NCI-H1417 treated with DMSO at 0.1 percent for 48 hours (cell line): ENCODE measurements around the gene KCNG4.

Experiments used
- DNase-seq: peaks from one replicate; lab custom pipeline; 2025; lab: John Stamatoyannopoulos, UW

KCNG4 gene, protein sequence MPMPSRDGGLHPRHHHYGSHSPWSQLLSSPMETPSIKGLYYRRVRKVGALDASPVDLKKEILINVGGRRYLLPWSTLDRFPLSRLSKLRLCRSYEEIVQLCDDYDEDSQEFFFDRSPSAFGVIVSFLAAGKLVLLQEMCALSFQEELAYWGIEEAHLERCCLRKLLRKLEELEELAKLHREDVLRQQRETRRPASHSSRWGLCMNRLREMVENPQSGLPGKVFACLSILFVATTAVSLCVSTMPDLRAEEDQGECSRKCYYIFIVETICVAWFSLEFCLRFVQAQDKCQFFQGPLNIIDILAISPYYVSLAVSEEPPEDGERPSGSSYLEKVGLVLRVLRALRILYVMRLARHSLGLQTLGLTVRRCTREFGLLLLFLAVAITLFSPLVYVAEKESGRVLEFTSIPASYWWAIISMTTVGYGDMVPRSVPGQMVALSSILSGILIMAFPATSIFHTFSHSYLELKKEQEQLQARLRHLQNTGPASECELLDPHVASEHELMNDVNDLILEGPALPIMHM

DNA sequence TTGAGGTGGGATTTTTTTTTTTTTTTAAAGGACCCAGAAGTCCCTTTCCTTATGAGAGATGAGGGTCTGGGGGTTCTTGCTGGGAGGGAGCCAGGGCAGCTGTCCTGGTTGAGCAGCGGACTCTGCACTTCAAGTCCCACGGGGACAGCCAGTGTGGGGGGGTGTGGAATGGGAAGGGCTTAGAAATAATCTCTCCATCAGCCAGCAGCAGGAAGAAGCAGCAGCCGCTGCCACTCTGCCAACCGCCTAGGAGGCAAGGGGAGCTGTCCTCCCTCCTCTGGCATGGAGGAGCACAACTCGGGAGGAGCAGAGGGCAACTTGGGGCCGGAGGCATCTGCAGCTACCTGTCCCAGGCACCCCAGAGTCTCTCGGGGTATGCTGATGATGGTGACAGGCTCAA, at the start of gene KCNG4:
Gene KCNG4, minus strand, starts transcription at position 104 of the 400 bp plus-strand sequence. CDS start 2,527 bp downstream, outside the sequence.
- DNase-seq, result no peak

GRCh38 chr16:84288902-84289301, 49.1 kb upstream of the KCNG4 start:
- DNase-seq, result no peak

DNA sequence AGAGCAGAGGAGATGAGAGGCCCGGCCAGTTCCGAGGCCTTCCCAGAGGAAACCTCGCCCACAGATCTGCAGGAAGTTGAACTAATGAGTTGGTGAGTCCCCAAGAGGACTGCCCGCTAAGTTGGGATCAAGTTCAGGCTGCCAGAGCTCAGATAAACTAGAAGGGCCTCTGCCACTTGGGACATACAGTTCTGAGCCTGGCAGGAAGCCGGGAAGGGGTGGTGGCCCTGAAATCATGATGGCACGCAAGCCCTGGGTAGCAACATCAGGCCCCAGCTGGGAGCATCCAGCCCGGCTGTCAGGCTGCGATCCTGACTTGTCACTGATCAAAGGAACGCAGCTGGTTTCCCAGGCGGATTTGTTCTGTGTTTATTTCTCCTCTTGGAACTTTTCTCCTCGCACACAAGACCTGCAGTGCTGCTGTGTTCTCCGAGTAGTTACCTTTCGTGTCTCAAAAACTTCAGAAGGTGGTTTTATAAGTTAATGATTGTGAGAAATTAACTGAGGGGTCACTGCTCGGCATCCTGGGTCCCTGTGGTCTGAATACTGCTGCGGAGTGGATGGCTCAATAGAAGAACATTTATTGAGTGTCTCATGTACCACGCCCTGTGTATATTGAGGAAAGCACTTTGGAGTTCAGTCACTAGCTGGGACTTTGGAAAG, 46.9 kb upstream of the KCNG4 start:
- DNase-seq, result no peak

GRCh38 chr16:84284154-84284722, 44.4 kb upstream of the KCNG4 start:
- no peak for DNase-seq

DNA sequence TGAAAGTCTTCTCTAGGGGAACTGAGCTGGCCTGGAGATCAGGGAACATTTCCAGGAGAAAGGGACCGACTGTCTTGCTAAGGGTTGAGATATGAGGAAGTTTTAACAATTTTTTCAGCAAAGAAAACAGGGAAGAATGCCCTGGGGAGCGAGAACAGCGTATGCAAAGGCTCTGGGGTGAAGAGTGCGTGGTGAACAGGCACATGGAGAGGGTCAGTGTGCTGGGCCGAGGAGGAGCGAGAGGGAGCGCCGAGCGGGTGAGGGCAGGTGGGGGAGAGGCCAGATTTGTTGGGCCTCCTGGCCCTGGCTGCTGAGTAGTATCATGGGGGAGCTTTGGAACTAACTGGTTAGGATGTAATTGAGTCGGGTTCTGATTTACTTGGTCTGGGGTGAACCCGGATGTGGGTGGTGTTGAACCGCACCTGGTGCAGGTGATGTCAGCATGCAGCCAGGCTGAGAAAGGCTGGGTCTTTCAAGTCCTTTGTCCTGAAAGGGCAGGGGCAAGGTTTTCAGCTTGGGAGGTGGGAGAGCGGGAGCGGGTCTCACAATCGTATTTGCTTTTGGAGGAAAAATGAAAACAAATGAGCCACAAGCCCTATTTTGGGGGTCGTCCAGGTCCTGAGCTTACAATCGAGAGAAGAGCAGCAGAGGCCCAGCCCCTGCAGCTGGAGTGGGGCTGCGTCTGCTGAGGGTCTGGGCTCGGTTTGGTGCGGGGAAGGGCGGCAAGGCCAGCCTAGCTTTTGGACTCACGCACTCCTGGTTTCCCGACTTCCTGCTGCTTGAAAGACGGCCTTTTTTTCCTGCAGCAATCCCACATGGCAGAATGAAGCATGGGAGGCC, 43.7 kb upstream of the KCNG4 start:
- no peak for DNase-seq

GRCh38 chr16:84282533-84282932, 42.7 kb upstream of the KCNG4 start:
- DNase-seq, result no peak

DNA sequence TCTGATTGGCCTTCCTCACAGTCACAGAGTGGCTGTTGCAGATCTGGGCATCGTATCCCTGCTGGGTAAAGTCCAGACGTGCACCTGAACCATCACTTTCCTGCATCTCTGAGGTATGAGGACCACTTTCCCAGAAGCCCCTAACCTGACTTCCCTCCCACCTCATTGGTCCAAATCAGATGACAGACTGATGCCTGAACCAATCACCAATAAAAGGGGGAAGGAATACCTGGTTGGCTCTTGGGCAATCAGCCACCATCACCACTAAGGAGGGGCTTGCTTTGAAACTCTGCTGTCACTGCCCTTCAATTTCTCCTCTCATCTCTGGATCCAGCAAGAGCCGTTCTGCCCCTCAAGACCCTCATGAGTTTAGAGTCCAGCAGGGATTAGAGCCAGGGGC, 41.3 kb upstream of the KCNG4 start:
- DNase-seq, result no peak

DNA sequence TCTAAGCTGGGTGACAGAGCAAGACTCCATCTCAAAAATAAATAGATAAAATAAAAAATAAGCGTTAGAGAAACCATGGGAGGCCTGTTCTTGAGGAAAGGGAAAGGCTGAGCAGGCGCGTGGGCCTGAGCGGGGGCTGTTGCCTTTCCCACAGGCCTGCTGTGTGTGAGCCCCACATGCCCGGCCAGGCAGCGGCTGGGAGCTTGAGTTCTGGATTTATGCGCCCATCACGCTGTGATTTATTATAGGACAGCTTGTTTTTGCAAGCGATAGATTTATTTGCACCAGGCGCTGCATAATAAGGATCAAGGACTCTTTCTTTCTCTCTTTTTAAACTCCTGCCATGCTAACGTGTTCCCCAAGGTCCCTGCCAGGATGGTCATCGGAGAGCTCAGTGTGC, 40.1 kb upstream of the KCNG4 start:
- DNase-seq, result no peak

DNA sequence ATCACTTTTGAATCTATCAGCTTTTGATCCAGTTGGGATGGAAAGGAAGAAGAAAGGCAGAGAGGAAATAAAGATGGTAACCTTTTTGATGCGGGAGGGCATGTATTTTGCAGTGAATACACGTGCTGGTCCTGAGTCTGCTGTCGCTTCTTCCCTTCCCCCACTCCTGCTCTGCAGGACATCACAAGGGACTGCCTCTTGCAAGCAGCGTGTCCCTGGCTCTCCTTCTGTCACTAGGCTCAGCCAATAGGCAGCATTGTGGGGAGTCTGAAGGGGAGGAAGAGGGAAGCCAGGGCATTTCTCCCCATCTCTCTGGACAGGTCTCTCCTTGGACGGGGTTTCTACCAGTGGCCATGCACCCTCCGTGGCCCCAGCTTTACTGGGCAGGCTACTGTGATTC, 39.2 kb upstream of the KCNG4 start:
- DNase-seq, result no peak

- DNase-seq, result no peak
These were observed 38.5 kb upstream of the KCNG4 start for GRCh38 chr16:84278333-84278732.

GRCh38 chr16:84277244-84277823, 37.5 kb upstream of the KCNG4 start:
- no peak for DNase-seq

DNA sequence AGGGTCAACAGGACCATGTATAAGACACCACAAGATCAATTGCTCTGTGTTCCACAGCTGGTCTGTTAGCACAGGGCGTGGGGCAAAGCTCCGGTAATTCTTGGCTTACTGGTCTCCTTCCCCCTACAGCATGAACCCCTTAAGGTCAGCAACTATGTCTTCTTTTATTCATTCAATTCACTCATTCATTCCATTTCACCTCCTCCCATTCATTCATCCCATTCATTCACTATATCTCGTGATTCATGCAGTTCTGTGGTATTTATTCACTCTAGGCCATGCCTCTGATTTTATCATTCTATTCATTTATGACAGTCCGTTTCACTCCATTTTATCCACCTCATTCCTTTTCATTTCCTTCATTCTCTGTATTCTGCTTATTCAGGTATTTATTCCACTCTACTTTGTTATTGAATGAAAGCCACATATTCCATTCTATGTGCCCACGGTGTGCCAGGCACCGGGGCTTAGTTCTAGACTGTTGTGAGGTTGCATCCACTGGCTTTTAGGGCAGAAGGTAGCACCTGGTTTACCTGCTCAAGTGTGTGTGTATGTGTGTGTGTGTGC, 35.9 kb upstream of the KCNG4 start:
- no peak for DNase-seq

- no peak for DNase-seq
These were observed 34.7 kb upstream of the KCNG4 start for GRCh38 chr16:84274515-84274914.

- no peak for DNase-seq
These were observed 33.0 kb upstream of the KCNG4 start for GRCh38 chr16:84272740-84273320.

DNA sequence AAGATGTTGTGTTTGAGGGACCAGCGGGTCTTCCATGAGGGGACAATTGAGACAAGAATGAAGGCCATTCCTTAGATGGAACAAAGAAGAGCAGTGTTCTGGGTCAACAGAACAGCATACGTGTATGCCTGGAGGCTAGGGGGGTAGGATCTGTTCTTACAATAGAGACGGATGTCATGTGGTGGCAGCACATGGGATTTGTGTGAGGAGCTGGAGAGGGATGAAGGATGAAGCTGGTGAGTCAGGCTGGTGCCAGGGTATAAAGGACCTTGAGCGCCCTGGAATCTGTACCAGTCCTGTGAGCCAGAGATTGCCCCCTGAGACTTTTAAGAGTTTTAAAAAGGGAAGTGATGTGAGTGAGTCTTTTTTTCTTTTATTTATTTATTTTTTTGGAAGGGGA, 32.1 kb upstream of the KCNG4 start:
- no peak for DNase-seq

GRCh38 chr16:84271037-84271436, 31.2 kb upstream of the KCNG4 start:
- no peak for DNase-seq

- no peak for DNase-seq
These were observed 30.7 kb upstream of the KCNG4 start for GRCh38 chr16:84270531-84270930.

DNA sequence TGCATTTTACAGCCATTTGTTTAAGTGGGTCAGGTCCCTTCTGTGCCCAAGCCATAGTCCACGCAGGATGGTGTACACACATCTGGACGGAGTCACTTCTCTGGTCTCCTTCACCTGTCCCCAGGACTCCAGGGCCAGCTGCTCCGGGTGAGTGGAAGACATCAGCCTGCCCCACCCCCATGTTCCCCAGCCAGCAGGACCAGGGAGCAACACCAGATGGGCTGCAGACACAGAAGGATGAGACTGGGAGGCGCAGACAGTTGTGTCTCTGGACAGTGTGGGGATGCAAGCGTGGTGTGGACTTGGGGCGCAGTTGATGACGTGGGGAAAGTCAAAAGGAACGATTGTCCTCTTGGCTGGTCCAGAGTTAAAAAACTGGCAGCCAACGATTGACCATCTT, 30.3 kb upstream of the KCNG4 start:
- DNase-seq, result no peak

GRCh38 chr16:84268291-84269040, 28.7 kb upstream of the KCNG4 start:
- no peak for DNase-seq

- DNase-seq, result no peak
These were observed 27.6 kb upstream of the KCNG4 start for GRCh38 chr16:84267380-84267779.
